GM12891 (cell line): ENCODE results near the gene CPLX3.
A peak's percentile ranks its signal among the peaks of the same experiment; 100 is the strongest.

Experiments
- PAX5 ChIP-seq: IDR thresholded peaks from 2 replicates; pipeline ENCODE4 v1.6.1; 2011; ENCODE audit warnings: low read length, moderate library complexity, mild to moderate bottlenecking; ENCODE audit not compliant: insufficient read depth, severe bottlenecking
- POLR2A ChIP-seq: IDR thresholded peaks from 2 replicates; pipeline ENCODE4 v1.6.1; 2011; ENCODE audit warnings: low read depth, low read length, control low read depth
- POLR2AphosphoS5 ChIP-seq: IDR thresholded peaks from 2 replicates; pipeline ENCODE4 v1.6.1; 2011; ENCODE audit warnings: low read depth, low read length, control low read depth
- POU2F2 ChIP-seq: IDR thresholded peaks from 2 replicates; pipeline ENCODE4 v1.6.1; 2011; ENCODE audit warnings: low read depth, mild to moderate bottlenecking, control low read depth, low read length, moderate library complexity
- SPI1 ChIP-seq: IDR thresholded peaks from 2 replicates; pipeline ENCODE4 v1.6.1; 2011; ENCODE audit warnings: low read depth, low read length, control low read depth
- TAF1 ChIP-seq: IDR thresholded peaks from 2 replicates; pipeline ENCODE4 v1.6.1; 2011; ENCODE audit warnings: low read depth, low read length, control low read depth

DNA sequence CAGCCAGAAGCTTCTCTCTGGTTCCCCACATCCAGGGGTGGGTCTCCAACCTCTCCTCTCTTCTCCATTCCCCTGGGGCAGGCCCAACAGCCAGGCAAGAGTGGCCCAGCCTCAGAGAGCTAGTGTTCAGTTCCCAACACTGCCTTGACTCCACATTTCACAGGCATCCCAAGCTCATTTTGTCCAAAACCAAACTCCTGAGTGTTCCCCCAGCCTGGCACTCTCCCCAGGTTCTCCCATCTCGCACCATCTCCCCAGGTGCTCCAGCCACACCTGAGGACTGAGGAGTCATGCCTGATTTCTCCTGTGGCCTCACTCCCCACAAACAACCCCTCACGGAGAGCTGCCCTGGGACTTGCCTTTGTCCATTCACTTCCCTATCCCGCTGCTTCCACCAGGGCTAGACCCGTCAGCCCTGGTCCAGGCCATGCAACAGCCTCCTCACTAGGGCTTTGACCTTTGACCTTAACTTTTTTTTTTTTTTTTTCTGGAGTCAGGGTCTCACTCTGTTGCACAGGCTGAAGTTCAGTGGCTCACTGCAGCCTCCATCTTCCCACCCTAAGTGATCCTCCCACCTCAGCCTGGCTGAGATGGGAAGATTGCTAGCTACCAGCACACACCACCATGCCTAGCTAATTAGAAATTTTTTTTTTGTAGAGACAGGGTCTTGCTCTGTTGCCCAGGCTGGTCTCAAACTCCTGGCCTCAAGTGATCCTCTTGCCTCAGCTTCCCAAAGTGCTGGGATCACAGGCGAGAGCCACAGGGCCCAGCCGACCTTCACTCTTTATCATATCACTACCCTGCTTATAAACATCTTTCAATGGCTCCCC, 48.4 kb upstream of the CPLX3 start:
- TF ChIP-seq SPI1 (peak; percentile 26; the same call in 1 of the 2 replicates), POLR2A (no peak), POLR2AphosphoS5 (no peak), PAX5 (no peak), TAF1 (no peak), POU2F2 (no peak)
